ENCODE data around the gene LPIN3. TPM values are rescaled to one million over a fixed set of nuclear protein-coding genes. Genes with fewer than 3 reads are reported as not detected.

LPIN3 gene
- total and polyA plus RNA-seq, 2 of the 8 experiments (the other 6 are each of a cell fraction or from before 2014, with no cell fraction given) = 3.7 to 3.9 TPM

DNA sequence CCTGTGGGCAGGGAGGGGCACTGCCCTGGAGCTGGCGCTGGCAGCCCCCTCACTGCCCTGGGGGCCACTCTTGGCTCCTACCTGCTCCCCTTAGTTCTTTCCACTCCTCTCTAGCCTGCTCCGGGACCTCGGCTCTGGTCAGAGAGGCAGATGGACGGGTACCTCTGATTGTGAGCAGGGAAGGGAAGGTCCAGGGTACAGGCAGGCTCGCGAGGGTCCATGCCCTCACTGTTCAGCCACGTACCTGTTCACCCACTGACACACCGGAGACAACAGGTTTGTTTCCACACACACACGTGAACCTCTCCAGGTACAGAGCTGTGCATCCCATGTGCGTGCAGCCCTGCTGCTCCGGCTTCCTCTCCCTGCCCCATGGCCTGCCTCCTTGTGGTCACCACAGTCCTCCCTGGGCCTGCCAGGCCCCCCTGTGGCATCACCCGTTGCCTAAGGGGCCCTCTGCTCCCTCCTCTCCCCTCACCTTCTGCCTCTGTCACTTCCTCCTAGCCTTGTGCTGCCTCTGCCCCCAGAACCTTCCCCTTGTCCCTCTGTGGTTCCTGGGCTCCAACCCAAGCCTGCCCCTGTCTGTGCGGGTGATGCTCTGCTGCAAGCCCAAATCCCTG, 23.7 kb downstream of the LPIN3 start (continued):
- TF ChIP-seq CTCF (IDR thresholded peaks at IDR 0.05; ENCODE audit: control extremely low read depth in 1 of 3, insufficient read depth in 1 of 3, low read depth in 1 of 3, low read length in 3 of 3) (no peak), GABPA (IDR thresholded peaks at IDR 0.05; ENCODE audit: borderline replicate concordance, insufficient read depth, low read length) (no peak), CEBPB (IDR thresholded peaks at IDR 0.05; ENCODE audit: low read depth, low read length) (no peak), RFX5 (IDR thresholded peaks at IDR 0.05; ENCODE audit: borderline replicate concordance, low read depth, low read length) (no peak), TCF12 (IDR thresholded peaks at IDR 0.05; ENCODE audit: low read depth, low read length) (no peak), ASH2L (IDR thresholded peaks at IDR 0.05; ENCODE audit: low read length) (no peak), TAF1 (IDR thresholded peaks at IDR 0.05; ENCODE audit: low read depth, low read length) (no peak)

Measured in H1 (cell line).